Measurements from ENCODE around the gene SRGAP2C. TPM values are rescaled to one million over a fixed set of nuclear protein-coding genes. Genes with fewer than 3 reads are reported as not detected.
"Not testable (repeated sequence)": the region's sequence is repeated elsewhere in the genome, so short reads cannot be mapped to it uniquely, and the experiment has no call there.

SRGAP2C gene
- total and polyA plus RNA-seq, 7 donors = 0.72 to 12.0 (median 3.7) TPM

DNA sequence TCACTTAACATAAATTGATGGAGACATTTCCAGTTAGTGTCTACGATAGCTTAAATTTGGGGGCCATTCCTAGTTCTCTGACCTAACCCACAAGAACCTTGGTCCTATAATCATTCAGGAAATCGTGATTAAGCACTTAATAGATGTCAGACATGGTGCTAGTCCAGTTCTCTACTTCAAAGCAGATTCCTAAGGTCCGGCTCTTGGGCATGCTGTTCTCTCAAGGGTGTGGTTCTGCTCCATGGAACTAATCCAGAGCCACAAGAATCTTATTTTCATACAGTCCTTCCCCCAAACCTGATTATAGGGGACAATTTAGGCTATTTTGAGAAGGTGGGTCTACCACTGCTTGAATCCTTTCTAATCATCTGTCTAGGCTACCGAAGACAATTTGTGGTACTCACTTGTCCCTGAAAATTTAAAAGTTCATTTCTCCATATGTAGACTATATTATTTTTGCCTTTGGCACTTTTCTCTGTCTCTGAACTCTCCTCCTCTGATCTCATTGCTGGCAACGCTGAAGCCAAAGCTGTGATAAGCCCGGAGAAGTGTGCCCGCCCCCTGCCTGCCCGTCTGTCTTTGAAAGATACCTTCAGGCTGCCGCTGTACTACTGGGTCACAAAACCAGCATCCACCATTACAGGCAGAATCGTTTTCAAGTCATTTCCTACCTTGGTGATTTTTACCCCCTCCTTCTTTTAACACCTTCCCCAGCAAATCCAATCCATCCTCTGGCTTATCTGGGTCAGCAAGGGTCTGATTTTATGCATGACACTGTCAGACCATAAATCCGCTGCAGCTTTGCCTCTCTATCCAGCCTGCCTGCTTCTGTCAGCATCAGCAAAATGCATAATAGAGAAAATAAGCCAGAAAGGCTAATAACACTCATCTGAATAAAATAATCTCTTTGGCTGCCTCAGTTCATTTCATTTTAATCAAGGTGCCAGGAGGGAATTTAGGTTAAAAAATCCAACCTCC, 133.0 kb downstream of the SRGAP2C start:
- WGBS, 3 donors = 40 to 68% methylated on average over 1 to 5 of the region's 11 CpGs; no CpG with 5 or more reads in 1 of the 3 donors
- H3K27me3 ChIP-seq (ENCODE audit: insufficient read depth in 3 of 3, low read length in 2 of 3); H3K4me1 ChIP-seq; ATAC-seq; H3K9me3 ChIP-seq; intact Hi-C loops (cut with DNase I); H3K4me3 ChIP-seq; H3K36me3 ChIP-seq (ENCODE audit: insufficient read depth in 1 of 2, low read depth in 1 of 2); H3K27ac ChIP-seq; DNase-seq: not testable (repeated sequence)

DNA sequence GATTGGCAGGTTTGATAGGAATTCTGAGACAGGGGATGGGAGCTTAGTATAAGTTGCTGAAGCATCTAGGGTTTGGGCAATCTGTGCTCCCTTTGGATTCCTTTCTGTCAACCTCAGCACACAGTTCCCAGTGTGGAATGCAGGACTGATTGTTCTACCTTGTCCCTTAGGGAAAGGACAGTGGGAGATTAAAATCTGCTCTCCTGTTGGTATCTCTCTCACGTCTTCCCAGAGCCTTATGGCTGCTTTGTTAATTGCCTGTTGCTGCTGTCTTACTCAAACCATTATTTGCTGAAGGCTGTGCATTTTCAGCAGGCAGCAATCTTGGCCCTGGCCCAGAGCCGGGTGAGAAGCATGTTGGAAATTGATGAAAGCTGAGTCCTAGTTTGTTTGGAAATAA, 133.9 kb downstream of the SRGAP2C start:
- H3K4me1 ChIP-seq; intact Hi-C loops (cut with DNase I); ATAC-seq; H3K9me3 ChIP-seq; H3K4me3 ChIP-seq; H3K27me3 ChIP-seq (ENCODE audit: insufficient read depth in 3 of 3, low read length in 2 of 3); H3K27ac ChIP-seq; DNase-seq; H3K36me3 ChIP-seq (ENCODE audit: insufficient read depth in 1 of 2, low read depth in 1 of 2): not testable (repeated sequence)
- WGBS, 3 donors = 13 to 30% (median 28%) methylated on average over 1 of the region's 2 CpGs

DNA sequence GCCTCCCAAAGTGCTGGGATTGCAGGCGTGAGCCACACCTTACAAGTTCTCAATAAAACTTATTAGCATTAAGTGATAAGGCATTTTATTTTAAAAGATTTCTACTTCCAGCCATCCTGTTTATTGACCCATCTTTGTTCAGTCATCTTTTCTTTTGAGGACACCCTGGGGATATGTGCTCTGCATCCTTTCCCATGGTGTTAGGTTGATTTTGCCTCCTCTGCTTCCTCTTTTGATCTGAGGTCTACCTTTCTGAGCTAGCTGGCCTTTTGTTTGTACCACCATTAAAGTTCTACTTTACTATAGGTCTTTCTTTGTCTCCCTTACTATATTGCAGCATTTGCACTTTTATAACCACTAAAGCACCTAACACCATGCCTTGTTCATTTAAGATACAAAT, 136.9 kb downstream of the SRGAP2C start:
- no CpG with 5 or more reads among the region's 1 CpG for WGBS, 3 donors
- H3K27me3 ChIP-seq (ENCODE audit: insufficient read depth in 3 of 3, low read length in 2 of 3); H3K36me3 ChIP-seq (ENCODE audit: insufficient read depth in 1 of 2, low read depth in 1 of 2); ATAC-seq; DNase-seq; H3K9me3 ChIP-seq; H3K27ac ChIP-seq; intact Hi-C loops (cut with DNase I); H3K4me3 ChIP-seq; H3K4me1 ChIP-seq: not testable (repeated sequence)

DNA sequence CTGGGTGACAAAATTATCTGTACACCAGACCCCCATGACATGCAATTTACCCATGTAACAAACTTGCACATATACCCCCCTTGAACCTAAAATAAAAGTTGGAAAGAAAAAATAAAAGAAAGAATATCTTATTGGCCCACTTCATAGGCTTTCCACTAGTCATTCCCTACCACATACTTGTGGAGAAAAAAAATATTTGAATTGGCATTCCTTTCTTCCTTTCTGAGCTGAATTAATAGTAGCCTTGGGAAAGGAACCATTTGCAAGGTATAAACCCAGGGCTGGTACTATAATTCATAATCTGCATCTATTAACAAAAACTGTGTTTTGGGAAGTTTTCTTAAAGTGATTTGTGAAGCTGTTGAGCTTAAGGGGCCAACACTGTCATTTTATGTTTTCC, 140.0 kb downstream of the SRGAP2C start:
- intact Hi-C loops (cut with DNase I); DNase-seq; H3K27me3 ChIP-seq (ENCODE audit: insufficient read depth in 3 of 3, low read length in 2 of 3); H3K36me3 ChIP-seq (ENCODE audit: insufficient read depth in 1 of 2, low read depth in 1 of 2); H3K27ac ChIP-seq; ATAC-seq; H3K4me1 ChIP-seq; H3K4me3 ChIP-seq; H3K9me3 ChIP-seq: not testable (repeated sequence)

DNA sequence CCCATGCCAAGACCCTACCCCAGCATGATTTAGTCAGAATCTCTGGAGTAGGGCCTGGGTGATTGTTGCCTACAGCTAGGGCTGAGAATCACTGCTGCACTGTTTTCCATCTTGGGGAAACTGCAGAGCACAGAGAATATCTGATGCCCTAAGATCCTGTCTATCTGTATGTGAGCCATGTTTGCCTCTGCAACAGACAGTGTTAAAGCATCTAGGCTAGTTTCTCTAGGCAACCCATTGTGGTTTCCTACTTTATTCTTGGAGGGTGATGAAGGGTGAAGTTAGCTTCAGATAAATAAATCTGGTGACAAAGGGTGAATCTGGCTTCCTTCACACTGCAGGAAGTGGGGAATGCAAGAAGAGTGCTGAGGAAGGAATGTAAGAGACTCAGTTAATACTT, 147.4 kb downstream of the SRGAP2C start:
- H3K36me3 ChIP-seq (ENCODE audit: insufficient read depth in 1 of 2, low read depth in 1 of 2); H3K27me3 ChIP-seq (ENCODE audit: insufficient read depth in 3 of 3, low read length in 2 of 3); H3K4me1 ChIP-seq; H3K27ac ChIP-seq; ATAC-seq; intact Hi-C loops (cut with DNase I); H3K4me3 ChIP-seq; DNase-seq; H3K9me3 ChIP-seq: not testable (repeated sequence)

DNA sequence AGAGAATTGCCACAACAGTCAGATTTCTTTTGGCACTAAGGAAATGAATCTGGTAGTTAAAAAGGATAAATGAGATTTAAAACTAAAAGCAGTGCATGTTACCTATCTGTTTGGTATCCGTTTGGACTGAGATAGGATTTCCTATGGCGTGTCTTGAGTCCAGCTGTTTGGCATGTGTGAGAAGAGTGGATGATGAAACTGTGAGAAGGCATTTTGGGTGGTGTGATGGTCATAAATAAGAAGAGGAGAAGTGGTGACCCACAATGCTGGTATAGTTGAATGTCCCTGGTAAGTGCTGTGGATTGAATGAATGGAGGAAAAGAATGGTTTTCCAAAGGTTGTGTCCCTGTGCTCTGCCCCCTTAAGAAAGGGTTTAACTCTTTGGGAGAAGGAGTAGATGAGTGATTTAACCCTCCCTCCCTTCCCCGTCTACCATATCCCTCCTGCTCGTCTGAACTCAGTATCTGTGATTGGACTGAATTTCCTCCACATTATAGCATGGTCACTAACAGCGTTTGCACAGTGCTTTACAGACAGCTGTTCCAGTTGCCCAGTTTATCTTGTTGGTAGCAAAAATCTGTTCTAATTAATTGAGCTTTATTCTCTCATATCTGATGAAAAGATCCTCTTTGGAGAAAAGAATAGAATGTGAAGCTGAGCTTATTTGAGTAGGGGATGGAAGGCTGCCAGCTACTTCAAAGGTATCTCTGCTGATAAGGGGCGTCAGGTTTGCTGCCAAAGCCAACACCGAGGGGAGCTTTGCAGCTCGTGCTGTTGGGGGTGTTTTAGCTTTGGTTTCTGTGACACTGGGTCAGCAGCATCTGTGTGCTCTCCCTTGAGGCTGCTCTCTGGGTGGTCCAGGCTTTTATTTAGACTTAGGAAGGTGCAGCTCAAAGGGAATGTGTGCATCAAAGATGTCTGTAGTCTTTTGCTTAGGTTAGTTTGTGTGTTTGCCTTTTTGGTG, 148.1 kb downstream of the SRGAP2C start:
- H3K36me3 ChIP-seq (ENCODE audit: insufficient read depth in 1 of 2, low read depth in 1 of 2); H3K27me3 ChIP-seq (ENCODE audit: insufficient read depth in 3 of 3, low read length in 2 of 3); ATAC-seq; H3K4me3 ChIP-seq; H3K9me3 ChIP-seq; DNase-seq; H3K4me1 ChIP-seq; H3K27ac ChIP-seq; intact Hi-C loops (cut with DNase I): not testable (repeated sequence)
- WGBS, 3 donors = no CpG with 5 or more reads among the region's 8 CpGs

DNA sequence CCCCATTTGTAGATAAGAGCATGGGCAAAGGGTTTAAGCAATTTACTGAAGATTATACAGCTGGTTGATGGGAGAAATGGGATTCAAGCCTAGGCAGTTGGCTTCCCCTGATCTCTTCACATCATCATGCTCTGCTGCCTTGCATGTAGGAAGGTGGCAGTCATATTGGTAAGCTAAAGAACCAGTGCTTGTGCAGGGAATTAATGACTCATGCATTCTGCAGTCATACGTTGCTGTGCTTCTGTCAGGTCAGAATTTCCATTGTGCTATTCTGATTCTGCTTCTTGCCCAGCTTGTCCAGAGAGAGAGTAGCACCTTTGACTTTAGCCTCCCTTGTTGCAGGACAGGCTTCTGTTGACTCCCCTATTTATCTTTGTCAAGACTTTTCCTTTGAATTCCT, 153.2 kb downstream of the SRGAP2C start:
- ATAC-seq; intact Hi-C loops (cut with DNase I): not testable (repeated sequence)

DNA sequence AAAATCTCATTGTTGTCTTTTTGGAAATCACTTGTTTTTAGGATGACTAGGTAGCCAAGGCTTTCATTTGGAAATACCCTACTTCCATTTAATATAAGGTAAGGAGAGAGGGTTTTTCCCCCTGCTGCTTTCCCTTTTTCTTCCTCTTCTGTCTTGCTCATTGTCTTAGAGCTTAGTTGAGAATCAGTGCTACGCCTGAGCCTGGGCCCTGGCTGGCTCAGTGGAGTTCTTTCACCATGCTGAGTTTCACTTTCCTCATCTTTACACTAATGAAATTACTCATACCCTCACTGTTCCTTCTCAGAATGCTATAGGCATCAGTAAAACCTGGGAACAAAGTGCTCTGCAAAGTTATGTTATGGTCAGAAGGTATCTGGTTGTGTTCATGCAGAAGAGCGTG, 154.8 kb downstream of the SRGAP2C start:
- ATAC-seq; H3K4me1 ChIP-seq; H3K4me3 ChIP-seq; H3K27me3 ChIP-seq (ENCODE audit: insufficient read depth in 3 of 3, low read length in 2 of 3); H3K27ac ChIP-seq; H3K9me3 ChIP-seq; intact Hi-C loops (cut with DNase I); DNase-seq; H3K36me3 ChIP-seq (ENCODE audit: insufficient read depth in 1 of 2, low read depth in 1 of 2): not testable (repeated sequence)
- no CpG with 5 or more reads among the region's 2 CpGs for WGBS, 3 donors

More for the DNA sequence above, 153.2 kb downstream of the SRGAP2C start:
- not testable (repeated sequence) for H3K27me3 ChIP-seq (ENCODE audit: insufficient read depth in 3 of 3, low read length in 2 of 3); DNase-seq; H3K9me3 ChIP-seq; H3K4me3 ChIP-seq; H3K27ac ChIP-seq; H3K4me1 ChIP-seq; H3K36me3 ChIP-seq (ENCODE audit: insufficient read depth in 1 of 2, low read depth in 1 of 2)
- WGBS, 3 donors = no CpG with 5 or more reads among the region's 1 CpG

DNA sequence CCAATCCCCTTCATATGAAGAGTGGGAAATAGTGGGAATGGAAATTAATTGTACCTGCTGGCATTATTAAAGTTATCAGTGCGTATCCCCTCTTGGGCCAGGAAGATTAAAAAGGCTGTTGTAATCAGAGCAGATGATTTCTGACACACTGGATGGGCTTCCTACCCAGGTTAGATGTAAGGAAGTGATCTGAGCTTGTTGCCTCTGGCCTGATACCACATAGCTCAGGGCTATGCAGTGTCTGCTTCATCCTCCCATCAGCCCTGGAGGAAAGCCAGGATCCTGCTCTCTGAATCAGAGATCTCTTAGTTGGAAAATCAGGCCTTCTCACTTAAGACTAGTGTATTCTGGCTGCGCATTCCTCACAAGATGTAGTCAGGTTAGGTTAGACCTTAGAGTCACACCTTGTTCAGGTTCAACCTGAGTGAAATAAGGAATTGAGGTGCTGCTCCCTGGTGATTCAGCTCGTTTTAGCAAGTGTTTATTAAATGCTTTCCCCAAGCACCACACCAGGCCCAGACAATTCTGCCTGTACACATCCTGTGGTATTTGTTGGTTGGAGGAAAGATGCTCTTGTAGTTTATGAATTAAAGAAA, 158.6 kb downstream of the SRGAP2C start:
- 93 to 100% (median 96%) methylated on average over 1 of the region's 3 CpGs for WGBS, 3 donors
- intact Hi-C loops (cut with DNase I); H3K36me3 ChIP-seq (ENCODE audit: insufficient read depth in 1 of 2, low read depth in 1 of 2): not testable (repeated sequence)

DNA sequence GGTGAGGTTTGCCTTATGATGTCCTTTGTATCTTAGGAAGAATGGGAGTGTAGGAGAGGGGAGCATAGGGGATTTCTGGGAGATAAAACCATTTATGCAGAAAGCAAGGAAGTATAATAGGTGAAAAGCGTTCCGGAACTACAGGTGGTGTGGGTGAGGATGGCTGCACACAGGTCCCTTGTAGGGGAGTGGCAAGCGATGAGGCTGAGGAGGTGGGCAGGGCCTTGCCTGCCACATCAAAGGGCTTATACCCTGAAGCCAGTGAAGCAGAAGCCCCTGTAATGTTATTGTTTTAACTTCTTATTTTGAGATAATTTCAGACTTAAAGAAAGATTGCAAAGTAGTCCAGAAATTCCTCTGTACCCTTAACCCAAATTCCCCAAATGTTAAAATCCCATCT, 159.6 kb downstream of the SRGAP2C start:
- ATAC-seq, DNase-seq: not testable (repeated sequence)

More for the DNA sequence above, 158.6 kb downstream of the SRGAP2C start:
- ATAC-seq; H3K27me3 ChIP-seq (ENCODE audit: insufficient read depth in 3 of 3, low read length in 2 of 3); H3K9me3 ChIP-seq; H3K4me1 ChIP-seq; DNase-seq; H3K4me3 ChIP-seq; H3K27ac ChIP-seq: not testable (repeated sequence)

More for the DNA sequence above, 159.6 kb downstream of the SRGAP2C start:
- no CpG with 5 or more reads among the region's 3 CpGs for WGBS, 3 donors
- intact Hi-C loops (cut with DNase I); H3K36me3 ChIP-seq (ENCODE audit: insufficient read depth in 1 of 2, low read depth in 1 of 2); H3K4me3 ChIP-seq; H3K27ac ChIP-seq; H3K27me3 ChIP-seq (ENCODE audit: insufficient read depth in 3 of 3, low read length in 2 of 3); H3K9me3 ChIP-seq; H3K4me1 ChIP-seq: not testable (repeated sequence)
